ACHN (cell line): ENCODE results near the gene ARRDC1.
"Not testable (repeated sequence)": the region's sequence is repeated elsewhere in the genome, so short reads cannot be mapped to it uniquely, and the experiment has no call there.

Experiments used
- DNase-seq: peaks from one replicate; pipeline ENCODE4 v3.0.0-alpha.2; 2015
- in situ Hi-C: cut with HindIII; loops from 2 replicates; pipeline ENCODE4 v1.10.0; 2017; ENCODE audit warnings: low sequenced_read_pairs, low pct_ligation_motif_present, low pct_unique_long_range_greater_than_20kb

The ARRDC1 gene

DNA sequence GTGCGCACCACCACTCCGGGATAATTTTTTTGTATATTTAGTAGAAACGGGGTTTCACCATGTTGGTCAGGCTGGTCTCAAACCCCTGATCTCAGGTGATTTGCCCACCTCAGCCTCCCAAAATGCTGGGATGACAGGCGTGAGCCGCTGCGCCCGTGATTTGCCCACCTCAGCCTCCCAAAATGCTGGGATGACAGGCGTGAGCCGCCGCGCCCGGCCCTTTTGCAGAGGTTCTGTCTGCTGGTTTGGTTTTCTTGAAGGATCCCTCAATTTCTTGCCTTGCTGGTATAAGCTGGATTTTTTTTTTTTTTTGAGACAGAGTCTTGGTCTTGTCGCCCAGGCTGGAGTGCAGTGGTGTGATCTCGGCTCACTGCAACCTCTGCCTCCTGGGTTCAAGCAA is 21.9 kb downstream of the ARRDC1 start:
- DNase-seq, in situ Hi-C loops: not testable (repeated sequence)

- in situ Hi-C loops, result no loop called here
- no peak for DNase-seq
Measured at GRCh38 chr9:137630126-137630525, 24.6 kb downstream of the ARRDC1 start.

GRCh38 chr9:137630679-137631078 is 25.2 kb downstream of the ARRDC1 start:
- no peak for DNase-seq
- in situ Hi-C loops, result no loop called here

- no peak for DNase-seq
- in situ Hi-C loops, result no loop called here
Measured at GRCh38 chr9:137631345-137632229, 26.1 kb downstream of the ARRDC1 start.

DNA sequence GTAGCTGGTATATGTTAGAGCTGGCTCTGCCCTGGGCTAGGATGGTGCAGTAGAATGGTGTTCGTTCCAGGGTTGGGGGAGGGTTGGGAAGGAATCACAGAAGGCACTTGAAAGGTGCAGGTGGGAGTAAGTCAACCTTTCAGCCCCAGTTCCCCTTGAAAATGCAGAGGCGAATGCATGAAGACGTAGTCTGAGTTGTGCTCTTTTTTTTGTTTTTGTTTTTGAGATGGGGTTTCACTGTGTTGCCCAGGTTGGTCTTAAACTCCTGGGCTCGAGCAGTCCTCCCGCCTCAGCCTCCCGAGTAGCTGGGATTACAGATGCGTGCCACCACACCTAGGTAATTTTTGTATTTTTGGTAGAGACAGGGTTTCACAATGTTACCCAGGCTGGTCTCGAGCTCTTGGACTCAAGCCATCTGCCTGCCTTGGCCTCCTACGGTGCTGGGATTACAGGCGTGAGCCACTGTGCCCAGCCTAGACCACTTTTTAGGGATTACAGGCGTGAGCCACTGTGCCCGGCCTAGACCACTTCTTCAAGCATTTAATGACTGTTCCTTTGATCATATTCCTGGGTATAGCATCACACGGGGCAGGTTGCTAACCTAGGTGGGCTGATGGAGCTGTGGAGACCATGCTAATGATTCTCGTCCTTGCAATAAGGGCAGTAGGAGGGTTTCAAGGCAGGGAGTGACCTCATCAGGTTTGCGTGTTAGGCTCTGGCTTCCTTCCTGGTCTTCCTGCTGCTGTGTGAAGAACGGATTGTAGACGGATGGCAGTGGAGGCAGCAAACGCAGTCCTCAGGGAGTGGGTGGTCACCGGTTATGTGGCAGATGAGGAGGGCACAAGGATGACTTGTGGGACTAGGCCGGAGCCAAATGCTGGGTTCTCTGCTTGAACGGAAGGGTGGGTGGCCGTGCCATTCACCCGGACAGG is 27.0 kb downstream of the ARRDC1 start:
- in situ Hi-C loops, result no loop called here

GRCh38 chr9:137634016-137634415 is 28.5 kb downstream of the ARRDC1 start:
- in situ Hi-C loops, result no loop called here
- DNase-seq, result no peak

More for the DNA sequence above, 27.0 kb downstream of the ARRDC1 start:
- no peak for DNase-seq

GRCh38 chr9:137638680-137639079 is 33.2 kb downstream of the ARRDC1 start:
- in situ Hi-C loops, result no loop called here

GRCh38 chr9:137639303-137640051 is 34.0 kb downstream of the ARRDC1 start:
- in situ Hi-C loops, result no loop called here
- DNase-seq, result peak; percentile 10

More at GRCh38 chr9:137638680-137639079, 33.2 kb downstream of the ARRDC1 start:
- DNase-seq, result no peak

DNA sequence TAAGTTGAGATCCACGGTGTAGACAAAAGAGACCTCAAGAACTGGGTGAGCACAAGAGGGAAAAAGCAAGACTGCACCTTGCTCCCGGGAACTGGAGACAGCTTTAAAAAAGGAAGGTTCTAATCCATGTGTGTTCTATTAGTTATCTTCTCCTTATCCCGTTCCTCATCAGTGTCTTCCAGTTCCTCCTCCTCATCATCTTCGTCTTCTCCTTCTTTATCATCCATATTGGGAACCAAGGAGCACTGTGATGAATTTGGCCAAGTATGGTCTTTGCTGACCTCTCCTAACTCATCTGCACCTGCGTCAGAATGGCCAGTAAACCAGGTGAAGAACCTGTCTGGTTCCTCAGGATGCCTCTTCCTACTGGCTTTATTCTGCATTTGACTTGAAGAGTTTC is 35.4 kb downstream of the ARRDC1 start:
- no peak for DNase-seq
- in situ Hi-C loops, result no loop called here

DNA sequence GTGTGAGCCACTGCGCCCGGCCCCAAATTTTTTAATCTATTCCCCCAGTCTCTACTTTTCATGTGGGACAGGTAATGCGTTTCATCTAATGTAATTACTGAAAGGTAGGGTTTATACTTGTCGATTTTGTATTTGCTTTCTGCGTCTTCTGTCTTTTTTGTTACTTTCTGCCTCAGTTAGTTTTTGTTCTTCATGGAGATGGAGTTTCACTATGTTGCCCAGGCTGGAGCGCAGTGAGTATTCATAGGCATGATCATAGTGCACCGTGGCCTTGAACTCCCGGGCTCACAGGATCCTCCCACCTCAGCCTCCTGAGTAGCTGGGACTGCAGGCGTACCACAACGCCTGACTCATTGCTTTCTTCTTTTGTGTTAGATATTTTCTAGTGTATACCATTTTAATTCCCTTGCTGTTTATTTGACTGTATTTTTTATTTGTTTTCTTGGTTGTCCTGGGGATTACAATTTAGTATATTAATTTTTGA is 36.7 kb downstream of the ARRDC1 start:
- in situ Hi-C loops, result no loop called here

GRCh38 chr9:137642892-137643291 is 37.4 kb downstream of the ARRDC1 start:
- DNase-seq, result no peak
- in situ Hi-C loops, result no loop called here

More for the DNA sequence above, 36.7 kb downstream of the ARRDC1 start:
- DNase-seq, result no peak

GRCh38 chr9:137643921-137644320 is 38.4 kb downstream of the ARRDC1 start:
- in situ Hi-C loops, result no loop called here
- DNase-seq, result no peak

DNA sequence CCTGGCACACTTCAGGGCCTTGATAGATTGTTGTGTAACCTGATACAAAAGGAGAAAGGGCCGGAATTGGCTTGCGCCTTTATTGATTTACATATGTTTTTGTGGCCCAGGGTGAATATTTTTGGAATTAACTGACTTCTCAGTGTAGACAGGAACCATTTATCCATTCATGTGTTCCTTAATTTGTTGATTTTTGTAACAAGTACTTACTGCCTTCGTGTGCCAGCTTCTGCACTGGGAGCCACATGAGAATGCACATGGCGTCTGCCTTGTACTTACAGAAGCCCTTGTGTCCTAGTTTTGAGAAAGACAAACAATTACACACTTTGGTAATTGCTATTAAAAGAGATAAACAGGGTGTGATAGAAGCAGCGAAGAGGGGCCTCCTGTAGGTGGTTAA is 39.7 kb downstream of the ARRDC1 start:
- DNase-seq, result no peak
- in situ Hi-C loops, result no loop called here

DNA sequence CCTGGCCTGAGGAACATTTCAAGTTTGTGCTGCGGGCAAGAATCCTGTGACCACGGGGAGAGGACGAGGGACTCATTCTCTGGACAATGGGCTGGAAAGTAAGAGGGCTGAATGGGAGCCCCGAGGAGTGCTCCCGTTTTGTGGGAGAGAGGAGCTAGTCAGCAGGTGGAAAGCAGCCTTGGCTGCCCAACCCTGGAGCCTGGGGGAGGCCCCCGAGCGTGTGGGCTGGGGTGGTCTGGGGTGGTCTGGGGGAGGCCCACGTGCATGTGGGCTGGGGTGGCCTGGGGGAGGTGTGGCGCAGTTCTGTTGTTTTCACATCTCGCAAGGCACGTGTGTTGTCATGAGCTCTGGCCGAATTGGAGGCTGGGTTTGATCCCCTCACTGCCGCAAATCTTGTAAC is 40.9 kb downstream of the ARRDC1 start:
- in situ Hi-C loops, result no loop called here
- no peak for DNase-seq

- in situ Hi-C loops, result no loop called here
- no peak for DNase-seq
Measured at GRCh38 chr9:137647096-137647714, 41.7 kb downstream of the ARRDC1 start.

DNA sequence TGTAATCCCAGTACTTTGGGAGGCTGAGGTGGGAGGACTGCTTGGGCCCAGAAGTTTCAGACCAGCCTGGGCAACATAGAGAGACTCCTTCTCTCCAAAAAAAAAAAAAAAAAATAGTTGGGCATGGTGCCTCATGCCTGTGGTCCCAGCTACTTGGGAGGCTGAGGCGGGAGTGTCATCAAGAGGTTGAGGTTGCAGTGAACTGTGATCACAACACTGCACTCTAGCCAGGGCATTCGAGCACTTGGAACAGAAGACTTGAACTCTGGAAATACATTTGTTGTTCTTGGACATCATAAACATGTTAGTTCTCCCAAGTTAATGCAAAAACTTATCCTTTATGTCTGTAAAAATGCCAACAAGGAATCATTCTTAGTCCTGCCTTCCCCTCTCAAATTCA is 42.9 kb downstream of the ARRDC1 start:
- DNase-seq, result no peak

DNA sequence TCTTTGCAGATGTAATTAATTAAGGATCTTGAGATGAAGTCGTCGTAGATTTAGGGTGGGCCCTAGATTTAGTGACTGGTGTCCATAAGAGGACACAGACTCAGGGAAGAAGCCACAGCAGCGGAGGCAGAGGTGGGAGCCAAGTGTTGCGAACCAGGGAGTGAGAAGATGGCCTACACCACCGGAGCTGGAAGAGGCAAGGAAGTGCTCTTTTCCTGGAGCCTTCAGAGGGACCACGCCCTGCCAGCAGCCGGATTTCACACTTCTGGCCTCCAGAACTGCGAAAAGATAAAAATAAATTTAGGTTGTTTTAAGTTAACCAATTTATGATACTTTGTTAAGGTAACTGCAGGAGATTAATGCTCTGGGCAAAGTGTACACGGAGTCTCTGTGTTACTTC is 44.1 kb downstream of the ARRDC1 start:
- in situ Hi-C loops, result no loop called here
- DNase-seq, result no peak

More for the DNA sequence above, 42.9 kb downstream of the ARRDC1 start:
- in situ Hi-C loops, result no loop called here

GRCh38 chr9:137650259-137650658 is 44.8 kb downstream of the ARRDC1 start:
- in situ Hi-C loops, result no loop called here
- DNase-seq, result no peak
